ENCODE results near the gene SLC2A10. TPM values are rescaled to one million over a fixed set of nuclear protein-coding genes. Genes with fewer than 3 reads are reported as not detected.

Gene SLC2A10
- total and polyA plus RNA-seq, 2 donors (not counting 1 experiment from before 2014, with no cell fraction given): 35.3 to 47.2 TPM

DNA sequence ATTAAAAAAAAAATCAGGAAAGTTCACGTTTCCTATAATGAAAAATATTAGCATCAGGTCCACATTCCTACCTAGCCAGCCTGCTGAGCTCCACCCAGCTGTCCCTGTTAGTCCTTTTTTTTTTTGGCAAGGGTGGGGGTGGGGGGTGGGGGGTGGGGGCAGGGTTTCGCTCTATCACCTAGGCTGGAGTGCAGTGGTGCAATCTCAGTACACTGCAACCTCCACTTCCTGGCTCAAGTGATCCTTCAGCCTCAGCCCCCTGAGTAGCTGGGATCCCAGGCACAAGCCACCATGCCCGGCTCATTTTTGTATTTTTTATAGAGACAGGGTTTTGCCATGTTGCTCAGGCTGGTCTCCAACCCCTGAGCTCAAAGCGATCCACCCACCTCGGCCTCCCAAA lies 7.5 kb upstream of the SLC2A10 start:
- Histone ChIP-seq H3K79me2 (ENCODE audit: control insufficient read depth, insufficient read depth, low read length) (no peaks in the 10 kb centered on the region), H3K36me3 (ENCODE audit: control insufficient read depth, insufficient read depth, low read length) (no peaks in the 10 kb centered on the region), H3K4me2 (ENCODE audit: extremely low read depth, insufficient read depth, low read length) (no peak overlapping the region), H3K27ac (ENCODE audit: insufficient read depth, low read length) (no peak overlapping the region), H3K4me1 (ENCODE audit: control insufficient read depth, extremely low read depth, insufficient read depth, low read length) (no peaks in the 10 kb centered on the region), H3K27me3 (ENCODE audit: control insufficient read depth, insufficient read depth, low read length) (peaks cover 7% of the 10 kb centered on the region), H3K9ac (ENCODE audit: insufficient read depth, low read length) (no peak overlapping the region), H4K20me1 (ENCODE audit: control insufficient read depth, extremely low read depth, insufficient read depth, low read length) (no peaks in the 10 kb centered on the region), H3K4me3 (replicated peaks in 1 of 4; ENCODE audit: control extremely low read depth in 1 of 4, insufficient read depth in 1 of 4, low read depth in 3 of 4, low read length in 4 of 4) (no peak overlapping the region), H3K9me3 (ENCODE audit: control insufficient read depth, insufficient read depth, low read depth, low read length) (no peaks in the 10 kb centered on the region), H2AFZ (ENCODE audit: low read length) (no peak overlapping the region)
- TF ChIP-seq, protein P1, sequence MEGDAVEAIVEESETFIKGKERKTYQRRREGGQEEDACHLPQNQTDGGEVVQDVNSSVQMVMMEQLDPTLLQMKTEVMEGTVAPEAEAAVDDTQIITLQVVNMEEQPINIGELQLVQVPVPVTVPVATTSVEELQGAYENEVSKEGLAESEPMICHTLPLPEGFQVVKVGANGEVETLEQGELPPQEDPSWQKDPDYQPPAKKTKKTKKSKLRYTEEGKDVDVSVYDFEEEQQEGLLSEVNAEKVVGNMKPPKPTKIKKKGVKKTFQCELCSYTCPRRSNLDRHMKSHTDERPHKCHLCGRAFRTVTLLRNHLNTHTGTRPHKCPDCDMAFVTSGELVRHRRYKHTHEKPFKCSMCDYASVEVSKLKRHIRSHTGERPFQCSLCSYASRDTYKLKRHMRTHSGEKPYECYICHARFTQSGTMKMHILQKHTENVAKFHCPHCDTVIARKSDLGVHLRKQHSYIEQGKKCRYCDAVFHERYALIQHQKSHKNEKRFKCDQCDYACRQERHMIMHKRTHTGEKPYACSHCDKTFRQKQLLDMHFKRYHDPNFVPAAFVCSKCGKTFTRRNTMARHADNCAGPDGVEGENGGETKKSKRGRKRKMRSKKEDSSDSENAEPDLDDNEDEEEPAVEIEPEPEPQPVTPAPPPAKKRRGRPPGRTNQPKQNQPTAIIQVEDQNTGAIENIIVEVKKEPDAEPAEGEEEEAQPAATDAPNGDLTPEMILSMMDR (conservative IDR thresholded peaks at IDR 0.05 in 1 of 2, IDR thresholded peaks at IDR 0.05 in 1 of 2; ENCODE audit: low read depth in 1 of 2, low read length in 2 of 2): no peak
- TF ChIP-seq EZH2 (IDR thresholded peaks at IDR 0.05; ENCODE audit: low read length, missing control alignments): no peak
- no peak for DNase-seq (ENCODE audit: low read depth in 2 of 2)

DNA sequence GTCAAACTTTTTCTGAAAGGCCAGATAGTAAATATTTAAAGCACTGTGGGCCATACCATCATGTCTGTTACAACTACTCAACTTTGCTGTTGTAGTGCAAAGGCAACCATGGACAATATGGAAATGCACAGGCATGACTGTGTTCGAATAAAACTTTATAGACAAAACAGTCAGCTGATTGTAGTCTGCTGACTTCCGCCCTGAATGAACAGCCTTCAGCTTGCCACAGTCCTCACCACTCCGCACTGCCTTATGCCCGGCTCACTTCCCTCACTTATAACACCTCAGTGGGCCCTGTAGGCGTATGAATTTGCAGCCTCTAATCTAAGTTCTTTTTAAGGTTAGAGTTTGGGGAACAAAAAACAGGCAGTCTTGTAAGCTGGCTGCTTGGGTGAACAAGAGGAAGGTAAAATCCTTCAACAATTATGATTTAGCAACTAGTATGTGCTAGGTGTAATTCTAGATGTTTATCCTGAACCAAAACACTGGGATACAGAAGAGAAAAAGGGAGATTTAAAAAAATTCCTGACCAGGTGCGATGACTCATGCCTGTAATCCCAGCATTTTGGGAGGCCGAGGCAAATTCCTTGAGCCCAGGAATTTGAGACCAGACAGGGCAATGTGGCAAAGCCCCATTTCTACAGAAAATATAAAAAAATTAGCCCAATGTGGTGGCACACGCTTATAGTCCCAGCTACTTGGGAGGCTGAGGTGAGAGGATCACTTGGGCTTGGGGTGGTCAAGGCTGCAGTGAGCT lies 6.8 kb upstream of the SLC2A10 start:
- Histone ChIP-seq H3K4me3 (replicated peaks in 1 of 4; ENCODE audit: control extremely low read depth in 1 of 4, insufficient read depth in 1 of 4, low read depth in 3 of 4, low read length in 4 of 4) (no peak overlapping the region), H4K20me1 (ENCODE audit: control insufficient read depth, extremely low read depth, insufficient read depth, low read length) (no peaks in the 10 kb centered on the region), H3K4me1 (ENCODE audit: control insufficient read depth, extremely low read depth, insufficient read depth, low read length) (no peaks in the 10 kb centered on the region), H2AFZ (ENCODE audit: low read length) (no peak overlapping the region), H3K36me3 (ENCODE audit: control insufficient read depth, insufficient read depth, low read length) (no peaks in the 10 kb centered on the region), H3K9ac (ENCODE audit: insufficient read depth, low read length) (no peak overlapping the region), H3K27me3 (ENCODE audit: control insufficient read depth, insufficient read depth, low read length) (peaks cover 7% of the 10 kb centered on the region), H3K9me3 (ENCODE audit: control insufficient read depth, insufficient read depth, low read depth, low read length) (no peaks in the 10 kb centered on the region), H3K4me2 (ENCODE audit: extremely low read depth, insufficient read depth, low read length) (no peak overlapping the region), H3K79me2 (ENCODE audit: control insufficient read depth, insufficient read depth, low read length) (no peaks in the 10 kb centered on the region), H3K27ac (ENCODE audit: insufficient read depth, low read length) (no peak overlapping the region)
- no peak for DNase-seq (ENCODE audit: low read depth in 2 of 2)
- TF ChIP-seq, protein P1 (conservative IDR thresholded peaks at IDR 0.05 in 1 of 2, IDR thresholded peaks at IDR 0.05 in 1 of 2; ENCODE audit: low read depth in 1 of 2, low read length in 2 of 2): no peak
- TF ChIP-seq EZH2 (IDR thresholded peaks at IDR 0.05; ENCODE audit: low read length, missing control alignments): no peak

DNA sequence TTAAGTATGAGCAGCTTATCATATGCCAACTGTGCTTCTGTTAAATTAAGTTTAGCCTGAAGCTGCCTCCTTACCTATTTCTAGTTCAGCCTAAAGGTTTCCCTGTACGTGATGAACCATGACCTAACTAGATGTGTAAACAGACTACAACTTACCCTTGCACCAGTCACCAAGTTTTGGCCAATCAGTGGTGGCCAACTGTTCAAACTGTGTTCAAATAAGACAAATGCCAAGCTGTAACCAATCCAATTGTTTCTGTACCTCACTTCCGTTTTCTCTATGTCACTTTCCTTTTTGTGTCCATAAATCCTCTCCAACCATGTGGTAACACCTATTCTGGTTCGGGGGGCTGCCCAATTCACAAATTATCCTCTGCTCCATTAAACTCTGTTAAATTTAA lies 6.0 kb upstream of the SLC2A10 start:
- Histone ChIP-seq H3K4me3 (replicated peaks in 1 of 4; ENCODE audit: control extremely low read depth in 1 of 4, insufficient read depth in 1 of 4, low read depth in 3 of 4, low read length in 4 of 4) (no peak overlapping the region), H3K4me1 (ENCODE audit: control insufficient read depth, extremely low read depth, insufficient read depth, low read length) (no peaks in the 10 kb centered on the region), H3K36me3 (ENCODE audit: control insufficient read depth, insufficient read depth, low read length) (no peaks in the 10 kb centered on the region), H4K20me1 (ENCODE audit: control insufficient read depth, extremely low read depth, insufficient read depth, low read length) (no peaks in the 10 kb centered on the region), H3K9me3 (ENCODE audit: control insufficient read depth, insufficient read depth, low read depth, low read length) (no peaks in the 10 kb centered on the region), H3K27me3 (ENCODE audit: control insufficient read depth, insufficient read depth, low read length) (peaks cover 7% of the 10 kb centered on the region), H2AFZ (ENCODE audit: low read length) (no peak overlapping the region), H3K79me2 (ENCODE audit: control insufficient read depth, insufficient read depth, low read length) (no peaks in the 10 kb centered on the region), H3K9ac (ENCODE audit: insufficient read depth, low read length) (no peak overlapping the region), H3K27ac (ENCODE audit: insufficient read depth, low read length) (no peak overlapping the region), H3K4me2 (ENCODE audit: extremely low read depth, insufficient read depth, low read length) (no peak overlapping the region)
- no peak for DNase-seq (ENCODE audit: low read depth in 2 of 2)
- TF ChIP-seq, protein P1 (conservative IDR thresholded peaks at IDR 0.05 in 1 of 2, IDR thresholded peaks at IDR 0.05 in 1 of 2; ENCODE audit: low read depth in 1 of 2, low read length in 2 of 2): no peak
- TF ChIP-seq EZH2 (IDR thresholded peaks at IDR 0.05; ENCODE audit: low read length, missing control alignments): no peak
